ENCODE measurements around the gene KCNJ1. TPM values are rescaled to one million over a fixed set of nuclear protein-coding genes. Genes with fewer than 3 reads are reported as not detected.

The KCNJ1 gene
- total RNA-seq = not detected

GRCh38 chr11:128867277-128867676 lies at the start of gene KCNJ1:
Gene KCNJ1 (minus strand): TSS chr11:128867296. CDS start chr11:128840243, 27,053 bp downstream.

DNA sequence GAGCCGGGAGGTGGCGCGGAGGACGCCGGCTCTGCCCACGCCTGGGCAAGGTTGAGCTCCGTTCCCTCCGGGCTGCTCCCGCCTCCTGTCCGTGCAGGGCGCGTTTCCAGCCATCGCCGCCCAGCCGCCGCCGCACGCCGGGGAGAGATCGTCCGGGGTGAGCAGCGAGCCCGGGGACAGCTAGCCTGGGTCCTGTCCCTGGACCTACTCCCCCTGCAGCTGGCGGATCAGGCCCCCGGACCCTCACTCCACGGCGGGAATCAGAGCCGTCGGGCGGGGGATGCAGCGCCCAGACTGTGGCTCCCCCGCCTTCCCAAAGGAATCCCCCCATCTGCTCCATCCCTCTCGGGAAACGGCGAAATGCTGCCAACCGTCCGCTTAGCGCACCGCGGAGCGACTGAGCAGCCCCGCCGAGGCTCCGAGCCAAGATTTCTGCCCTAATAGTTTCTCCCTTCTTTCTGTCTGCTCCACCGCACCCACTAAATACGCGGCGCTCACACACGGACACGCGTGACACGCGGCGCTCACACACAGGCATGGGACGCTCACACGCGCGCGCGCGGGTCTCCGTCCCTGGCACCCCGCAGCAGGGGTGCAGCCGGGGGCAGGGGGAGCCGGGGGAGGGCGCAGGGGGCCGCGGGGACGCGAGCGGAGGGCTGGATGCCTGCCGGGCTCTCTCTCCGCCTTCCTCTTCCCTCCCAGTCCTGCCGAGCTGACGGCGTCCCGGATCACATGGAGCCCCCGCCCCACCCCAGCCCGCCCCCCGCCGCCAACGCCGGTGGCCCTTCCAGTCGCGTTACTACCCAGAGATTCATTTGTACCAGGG lies 23.7 kb upstream of the KCNJ1 start, which contains the start of gene KCNJ5:
Gene KCNJ5 (plus strand): TSS at position 814 of the 826 bp plus-strand sequence. CDS start 19,918 bp downstream, outside the sequence.

Other genes with a start within 250 kb of the KCNJ1 start
- 100 to 1,000 TPM; 112 to 118 TPM for gene FLI1, start 173.2 kb downstream of the KCNJ1 start, total RNA-seq
- not detected for gene KCNJ5, start 24.1 kb upstream of the KCNJ1 start, total RNA-seq
- not detected for gene TP53AIP1, start 75.6 kb upstream of the KCNJ1 start, total RNA-seq